ENCODE data around the gene GLYATL3.
A peak's percentile ranks its signal among the peaks of the same experiment; 100 is the strongest.
"Not testable (repeated sequence)": the region's sequence is repeated elsewhere in the genome, so short reads cannot be mapped to it uniquely, and the experiment has no call there.

GLYATL3 gene

DNA sequence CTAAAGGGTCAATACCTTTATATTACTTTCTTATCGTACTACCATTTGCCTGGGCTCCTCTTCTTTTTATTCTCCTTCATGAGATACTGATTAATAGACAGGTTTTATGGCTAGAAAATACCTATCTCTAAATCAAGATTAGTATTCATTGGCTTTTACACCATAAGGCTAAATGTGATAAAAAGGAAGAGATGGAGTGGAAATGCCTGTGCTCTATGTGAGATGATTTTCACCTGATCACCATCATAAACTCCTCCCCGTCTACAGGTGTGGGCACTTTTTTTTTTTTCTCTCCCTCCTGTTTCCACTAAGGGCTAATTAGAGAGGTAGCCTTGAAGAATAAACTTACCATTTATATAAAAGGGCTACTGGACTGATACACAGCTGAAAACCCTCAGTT is at the start of gene GLYATL3:
TSS of gene GLYATL3 (plus strand) at position 301 of the 400 bp plus-strand sequence. CDS start 12,068 bp downstream, outside the sequence.
- no peak for DNase-seq

- DNase-seq = no peak
Measured at GRCh38 chr6:49453221-49453620, 46.5 kb upstream of the GLYATL3 start.

DNA sequence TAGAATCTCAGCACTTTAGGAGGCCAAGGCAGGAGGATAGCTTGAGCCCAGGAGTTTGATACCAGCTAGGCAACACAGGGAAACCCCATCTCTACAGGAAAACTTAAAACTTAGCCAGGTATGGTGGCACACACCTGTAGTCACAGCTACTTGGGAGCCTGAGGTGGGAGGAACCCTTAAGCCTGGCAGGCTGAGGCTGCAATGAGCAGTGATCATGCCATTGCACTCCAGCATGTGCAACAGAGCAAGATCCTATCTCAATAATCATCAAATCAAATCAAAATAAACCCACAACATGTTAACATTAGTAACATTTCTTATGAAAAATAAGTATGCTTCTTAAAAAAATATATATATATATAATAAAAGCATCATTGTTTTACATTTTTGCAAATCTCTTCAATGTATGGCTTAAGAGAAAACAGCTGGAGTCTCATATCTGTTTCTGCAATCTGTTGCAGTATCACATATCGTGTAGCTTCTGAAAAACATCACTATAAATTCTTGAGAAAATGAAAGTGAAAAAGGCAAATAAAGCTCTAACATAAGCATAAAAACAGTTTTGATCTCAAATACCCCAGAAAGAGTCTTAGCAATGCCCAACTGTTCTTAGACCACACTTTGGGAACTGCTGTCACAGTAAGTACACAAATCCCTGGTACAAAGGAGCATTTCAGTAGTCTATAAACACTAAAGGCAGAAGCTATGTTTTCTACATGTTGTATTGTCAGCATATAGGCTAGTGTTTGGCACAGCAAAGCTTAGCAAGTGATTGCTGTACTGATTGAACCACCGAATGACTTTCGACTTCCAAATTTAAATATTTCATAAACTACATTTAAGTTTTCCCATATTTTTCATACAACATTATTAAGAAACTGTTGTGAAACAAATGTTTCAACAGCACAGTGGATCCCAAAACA is 44.7 kb upstream of the GLYATL3 start:
- no peak for DNase-seq

- DNase-seq = no peak
Measured at GRCh38 chr6:49457771-49458170, 42.0 kb upstream of the GLYATL3 start.

DNA sequence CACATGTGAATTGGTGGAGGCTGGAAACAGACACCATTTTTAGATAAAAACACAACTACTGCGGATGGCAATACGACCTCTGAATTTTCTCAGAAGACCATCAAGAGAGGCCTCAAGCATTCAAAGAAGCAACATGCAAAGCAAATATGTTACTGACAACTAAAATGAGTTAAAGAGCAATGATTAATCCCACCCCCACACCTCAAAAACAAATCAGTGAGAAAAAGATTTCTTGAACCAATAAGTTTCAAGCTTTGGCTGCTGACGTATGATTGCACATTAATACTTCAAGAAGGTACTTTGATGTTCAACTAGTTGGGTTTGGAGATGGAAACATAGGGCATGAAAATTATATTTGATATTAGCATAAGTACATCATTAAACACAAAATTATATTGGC is 37.7 kb upstream of the GLYATL3 start:
- no peak for DNase-seq

GRCh38 chr6:49462599-49462926 is 37.2 kb upstream of the GLYATL3 start:
- no peak for DNase-seq

DNA sequence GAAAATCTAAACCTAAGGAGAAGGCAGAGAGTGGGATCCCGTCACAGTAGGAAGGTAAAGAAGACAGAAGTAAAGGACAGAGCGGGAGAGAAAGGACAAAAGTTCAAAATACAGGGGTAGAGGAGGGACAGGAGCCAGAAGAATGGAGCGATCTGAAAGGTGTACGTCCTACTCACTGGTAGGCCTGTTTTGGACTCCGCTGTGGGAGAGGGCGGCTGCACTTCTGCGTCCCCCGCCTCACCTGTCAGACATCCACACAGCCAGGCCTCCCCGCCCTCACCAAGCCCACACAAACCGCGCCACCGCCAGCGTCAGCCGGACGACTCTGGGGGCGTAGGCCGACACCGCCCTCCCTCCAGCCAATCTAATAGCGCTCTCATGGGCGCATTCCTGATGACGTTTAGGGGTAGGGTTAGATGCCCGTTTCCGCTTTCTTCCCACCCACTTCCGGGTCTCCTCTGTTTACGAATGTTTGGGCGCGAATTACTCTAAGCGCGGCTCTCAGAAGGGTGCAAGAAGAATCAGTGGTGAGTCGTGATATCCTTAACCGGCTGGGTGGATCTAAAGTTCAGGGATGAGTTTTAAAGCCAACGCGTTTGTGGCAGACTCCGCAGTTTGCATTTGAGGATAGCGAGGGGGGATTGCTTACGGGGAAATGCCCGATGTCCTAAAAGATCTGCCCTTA is 36.7 kb upstream of the GLYATL3 start, which contains the start of the genes CENPQ and MMUT:
TSS of gene CENPQ (plus strand) at position 444 of the 685 bp plus-strand sequence. CDS start 6,807 bp downstream, outside the sequence.
TSS of gene MMUT (minus strand) at position 327 of the 685 bp plus-strand sequence. CDS start 3,787 bp downstream, outside the sequence.
- DNase-seq = peak; percentile 95

GRCh38 chr6:49463612-49463967 is 36.1 kb upstream of the GLYATL3 start:
- no peak for DNase-seq

- no peak for DNase-seq
Measured at GRCh38 chr6:49464691-49465090, 35.0 kb upstream of the GLYATL3 start.

GRCh38 chr6:49468042-49468441 is 31.7 kb upstream of the GLYATL3 start:
- DNase-seq = no peak

- not testable (repeated sequence) for DNase-seq
Measured at GRCh38 chr6:49476564-49476963, 23.2 kb upstream of the GLYATL3 start.

DNA sequence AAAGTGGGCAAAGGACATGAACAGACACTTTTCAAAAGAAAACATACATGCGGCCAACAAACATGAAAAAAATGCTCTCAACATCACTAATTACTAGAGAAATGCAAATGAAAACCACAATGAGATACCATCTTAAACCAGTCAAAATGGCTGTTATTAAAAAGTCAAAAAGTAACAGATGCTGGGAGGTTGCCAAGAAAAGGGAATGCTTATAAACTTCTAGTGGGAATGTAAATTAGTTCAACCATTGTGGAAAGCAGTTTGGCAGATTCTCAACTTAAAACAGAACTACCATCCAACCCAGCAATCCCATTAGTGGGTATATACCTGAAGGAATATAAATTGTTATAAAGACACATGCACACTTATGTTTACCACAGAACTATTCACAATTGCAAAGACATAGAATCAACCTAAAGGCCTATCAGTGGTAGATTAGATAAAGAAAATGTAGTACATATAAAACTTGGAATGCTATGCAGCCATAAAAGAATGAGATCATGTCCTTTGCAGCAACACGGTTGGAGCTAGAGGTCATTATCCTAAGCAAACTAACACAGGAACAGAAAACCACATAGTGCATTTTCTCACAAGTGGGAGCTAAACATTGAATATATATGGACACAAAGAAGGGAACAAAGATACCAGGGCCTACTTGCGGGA is 20.3 kb upstream of the GLYATL3 start:
- DNase-seq = no peak

DNA sequence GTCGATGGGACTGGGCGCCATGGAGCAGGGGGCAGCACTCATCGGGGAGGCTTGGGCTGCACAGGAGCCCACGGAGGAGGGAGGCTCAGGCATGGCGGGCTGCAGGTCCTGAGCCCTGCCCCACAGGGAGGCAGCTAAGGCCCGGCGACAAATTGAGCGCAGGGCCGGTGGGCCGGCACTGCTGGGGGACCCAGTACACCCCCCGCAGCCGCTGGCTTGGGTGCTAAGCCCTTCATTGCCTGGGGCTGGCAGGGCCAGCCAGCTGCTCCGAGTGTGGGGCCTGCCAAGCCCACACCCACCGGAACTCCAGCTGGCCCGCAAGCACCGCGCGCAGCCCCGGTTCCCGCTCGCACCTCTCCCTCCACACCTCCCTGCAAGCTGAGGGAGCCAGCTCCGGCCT is 17.9 kb upstream of the GLYATL3 start:
- not testable (repeated sequence) for DNase-seq

DNA sequence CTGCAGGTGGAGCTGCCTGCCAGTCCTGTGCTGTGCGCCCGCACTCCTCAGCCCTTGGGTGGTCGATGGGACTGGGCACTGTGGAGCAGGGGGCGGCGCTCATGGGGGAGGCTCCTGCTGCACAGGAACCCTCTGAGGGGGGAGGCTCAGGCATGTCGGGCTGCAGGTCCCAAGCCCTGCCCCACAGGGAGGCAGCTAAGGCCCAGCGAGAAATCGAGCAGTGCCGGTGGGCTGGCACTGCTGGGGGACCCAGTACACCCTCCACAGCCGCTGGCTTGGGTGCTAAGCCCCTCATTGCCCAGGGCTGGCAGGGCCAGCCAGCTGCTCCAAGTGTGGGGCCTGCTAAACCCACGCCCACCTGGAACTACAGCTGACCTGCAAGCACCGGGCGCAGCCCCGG is 16.3 kb upstream of the GLYATL3 start:
- not testable (repeated sequence) for DNase-seq

DNA sequence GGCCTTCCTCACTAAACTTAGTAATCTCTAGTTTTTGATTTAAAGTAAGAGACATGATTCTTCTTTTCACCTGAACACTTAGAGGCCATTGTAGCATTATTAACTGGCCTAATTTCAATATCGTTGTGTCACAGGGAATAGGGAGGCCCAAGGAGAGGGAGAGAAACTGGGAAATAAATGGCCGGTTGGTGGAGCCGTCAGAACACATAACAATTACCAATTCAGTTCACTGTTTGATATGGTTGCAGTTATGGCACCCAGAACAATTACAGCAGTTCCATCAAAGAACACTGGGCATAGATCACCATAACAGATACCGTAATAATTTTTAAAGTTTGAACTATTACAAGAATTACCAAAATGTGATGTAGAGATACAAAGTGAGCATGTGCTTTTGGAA is 9.1 kb upstream of the GLYATL3 start:
- no peak for DNase-seq

- DNase-seq = no peak
Measured at GRCh38 chr6:49497304-49497703, 2.4 kb upstream of the GLYATL3 start.

DNA sequence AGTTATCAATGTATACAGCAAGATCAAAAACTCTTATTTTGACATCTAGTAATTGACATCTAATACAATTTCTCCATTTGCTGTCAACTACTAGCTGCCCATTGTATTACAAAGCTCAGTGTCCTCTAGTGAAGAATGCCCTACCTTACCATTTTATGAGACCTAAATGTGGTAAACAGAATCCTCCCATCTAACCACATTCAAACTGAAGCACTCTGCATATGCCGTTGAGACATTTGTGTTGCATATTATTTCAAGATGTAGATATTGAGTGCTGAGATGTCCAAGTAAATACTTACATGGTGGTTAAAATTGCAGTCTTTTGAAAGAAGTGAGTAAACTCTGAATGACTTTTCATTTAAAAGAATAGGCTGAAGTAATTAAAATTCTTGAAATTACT is 597 bp upstream of the GLYATL3 start:
- no peak for DNase-seq

DNA sequence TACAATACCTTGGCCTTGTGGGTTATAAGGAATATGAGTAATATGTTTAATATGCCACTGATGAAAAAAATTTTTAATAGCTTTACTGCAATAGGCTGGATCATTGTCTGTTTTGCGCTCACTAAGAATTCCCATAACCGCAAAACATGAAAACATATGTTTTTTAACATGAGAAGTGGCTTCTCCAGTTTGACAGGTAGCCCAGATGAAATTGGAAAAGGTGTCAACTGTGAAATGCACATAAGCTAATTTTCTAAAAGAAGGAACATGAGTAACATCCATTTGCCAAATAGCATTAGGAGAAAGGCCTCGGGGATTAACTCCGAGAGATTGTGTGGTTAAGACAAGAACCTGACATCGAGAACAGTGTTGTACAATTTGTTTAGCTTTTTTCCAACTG is 4.9 kb downstream of the GLYATL3 start:
- no peak for DNase-seq

DNA sequence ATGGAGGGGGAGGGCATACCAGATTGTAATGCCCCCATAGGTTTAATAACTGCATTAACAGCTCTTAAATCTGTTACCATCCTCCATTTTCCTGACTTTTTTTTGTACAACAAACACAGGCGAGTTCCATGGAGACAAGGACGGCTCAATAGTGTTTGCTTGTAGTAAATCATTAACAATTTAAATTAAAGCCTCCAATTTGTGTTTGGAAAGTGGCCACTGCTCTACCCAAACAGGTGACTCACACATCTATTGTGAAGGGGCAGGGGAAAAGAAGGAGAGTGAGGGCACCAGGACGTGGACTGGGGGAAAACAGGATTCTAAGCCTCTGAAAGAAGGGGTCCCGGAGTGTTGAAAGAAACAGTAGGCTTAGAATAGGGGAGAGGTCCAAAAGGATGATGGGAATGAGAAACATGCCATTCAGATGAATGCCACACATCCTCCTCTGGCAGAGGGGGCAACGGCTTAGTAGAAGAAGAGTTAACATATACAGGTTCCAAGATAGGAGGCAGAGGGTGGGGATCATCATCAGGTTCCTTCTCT is 6.9 kb downstream of the GLYATL3 start:
- DNase-seq = no peak

DNA sequence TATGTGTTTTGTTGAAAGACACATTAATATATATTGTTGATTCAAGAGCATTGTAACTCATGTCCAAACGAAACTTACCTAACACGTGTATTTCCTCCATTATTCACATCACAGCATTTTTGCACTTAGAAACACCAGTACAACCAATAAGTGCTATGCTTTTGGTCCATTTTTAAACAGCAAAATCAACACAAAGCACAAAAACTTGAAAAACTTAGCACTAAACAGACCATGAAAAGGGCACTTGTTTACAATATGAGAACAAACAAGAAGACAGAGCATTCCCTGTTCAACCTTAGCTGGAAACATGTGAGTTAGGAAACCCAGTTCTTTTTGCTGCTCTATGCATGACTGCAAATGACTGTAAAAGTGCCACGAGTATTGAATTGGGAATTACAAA is 9.6 kb downstream of the GLYATL3 start:
- no peak for DNase-seq

DNA sequence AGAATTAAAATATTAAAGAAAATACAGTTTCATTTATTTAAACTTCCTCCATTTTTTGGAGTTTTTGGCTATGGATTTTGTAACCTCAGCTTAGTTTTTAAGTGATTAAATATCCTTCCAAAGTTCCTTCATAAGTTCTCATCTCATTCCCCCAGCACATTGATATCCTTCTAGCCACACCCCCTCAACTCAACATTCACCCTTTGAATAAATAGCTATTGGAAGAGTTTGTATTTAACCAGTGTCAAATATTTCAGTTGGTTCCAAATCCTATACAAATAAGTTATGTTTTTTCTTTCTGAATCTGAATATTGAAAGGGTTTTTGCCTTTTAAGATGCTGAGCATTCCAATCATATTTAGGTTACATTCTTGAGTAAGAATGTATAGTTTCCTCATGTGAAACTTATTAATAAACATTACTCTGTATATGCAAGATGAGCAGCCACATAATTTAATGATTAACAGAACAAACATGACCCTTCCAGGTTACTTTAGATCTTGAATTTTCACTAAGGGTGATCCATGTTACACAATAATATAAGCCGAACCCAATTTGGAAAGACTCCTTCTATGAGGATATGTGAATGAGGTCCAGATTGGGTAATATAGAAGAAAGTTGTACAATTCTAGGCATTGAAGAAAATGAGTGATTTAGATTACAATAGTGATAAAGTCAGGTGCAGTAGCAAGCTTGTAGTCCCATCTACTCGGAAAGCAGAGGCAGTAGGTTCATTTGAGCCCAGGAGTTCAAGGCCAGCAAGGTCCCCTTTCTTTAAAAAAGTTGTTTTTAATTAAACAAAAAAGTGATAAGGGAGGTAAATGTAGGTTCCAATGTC is 13.6 kb downstream of the GLYATL3 start:
- DNase-seq = no peak
